ENCODE measurements around the gene IFIT5. TPM values are rescaled to one million over a fixed set of nuclear protein-coding genes. Genes with fewer than 3 reads are reported as not detected.

Gene IFIT5
- total RNA-seq, 4 donors from 2014 or later, result 6.1 to 10.3 (median 7.3) TPM

- no peak for TF ChIP-seq POLR2A (IDR thresholded peaks at IDR 0.05)
- TF ChIP-seq, protein P1, sequence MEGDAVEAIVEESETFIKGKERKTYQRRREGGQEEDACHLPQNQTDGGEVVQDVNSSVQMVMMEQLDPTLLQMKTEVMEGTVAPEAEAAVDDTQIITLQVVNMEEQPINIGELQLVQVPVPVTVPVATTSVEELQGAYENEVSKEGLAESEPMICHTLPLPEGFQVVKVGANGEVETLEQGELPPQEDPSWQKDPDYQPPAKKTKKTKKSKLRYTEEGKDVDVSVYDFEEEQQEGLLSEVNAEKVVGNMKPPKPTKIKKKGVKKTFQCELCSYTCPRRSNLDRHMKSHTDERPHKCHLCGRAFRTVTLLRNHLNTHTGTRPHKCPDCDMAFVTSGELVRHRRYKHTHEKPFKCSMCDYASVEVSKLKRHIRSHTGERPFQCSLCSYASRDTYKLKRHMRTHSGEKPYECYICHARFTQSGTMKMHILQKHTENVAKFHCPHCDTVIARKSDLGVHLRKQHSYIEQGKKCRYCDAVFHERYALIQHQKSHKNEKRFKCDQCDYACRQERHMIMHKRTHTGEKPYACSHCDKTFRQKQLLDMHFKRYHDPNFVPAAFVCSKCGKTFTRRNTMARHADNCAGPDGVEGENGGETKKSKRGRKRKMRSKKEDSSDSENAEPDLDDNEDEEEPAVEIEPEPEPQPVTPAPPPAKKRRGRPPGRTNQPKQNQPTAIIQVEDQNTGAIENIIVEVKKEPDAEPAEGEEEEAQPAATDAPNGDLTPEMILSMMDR (IDR thresholded peaks at IDR 0.05), result no peak
- DNase-seq (ENCODE audit: low spot score in 2 of 2), result no peak
- no peak overlapping the region for H3K4me3 ChIP-seq (ENCODE audit: low read depth, poor library complexity, severe bottlenecking)
- whole genome bisulfite sequencing, 2 donors, result 26 to 29% methylated on average over 3 of the region's 3 CpGs
- intact Hi-C loops (cut with DNase I; ENCODE audit: low total_unique reads), result no loop called here
Observed at GRCh38 chr10:89458291-89458690, 43.9 kb downstream of the IFIT5 start.

GRCh38 chr10:89458784-89459183 is 44.4 kb downstream of the IFIT5 start:
- no peak overlapping the region for H3K4me3 ChIP-seq (ENCODE audit: low read depth, poor library complexity, severe bottlenecking)
- TF ChIP-seq, protein P1 (IDR thresholded peaks at IDR 0.05), result no peak
- no peak for TF ChIP-seq POLR2A (IDR thresholded peaks at IDR 0.05)
- intact Hi-C loops (cut with DNase I; ENCODE audit: low total_unique reads), result no loop called here
- WGBS, 2 donors, result 86 to 89% methylated on average over 1 of the region's 1 CpG
- no peak for DNase-seq (ENCODE audit: low spot score in 2 of 2)

GRCh38 chr10:89463846-89464537 is 49.6 kb downstream of the IFIT5 start:
- H3K4me3 ChIP-seq (ENCODE audit: low read depth, poor library complexity, severe bottlenecking), result no peak overlapping the region
- intact Hi-C loops (cut with DNase I; ENCODE audit: low total_unique reads), result no loop called here
- no peak for DNase-seq (ENCODE audit: low spot score in 2 of 2)
- 87 to 90% methylated on average over 6 of the region's 6 CpGs for WGBS, 2 donors
- no peak for TF ChIP-seq POLR2A (IDR thresholded peaks at IDR 0.05)
- TF ChIP-seq, protein P1 (IDR thresholded peaks at IDR 0.05), result no peak

DNA sequence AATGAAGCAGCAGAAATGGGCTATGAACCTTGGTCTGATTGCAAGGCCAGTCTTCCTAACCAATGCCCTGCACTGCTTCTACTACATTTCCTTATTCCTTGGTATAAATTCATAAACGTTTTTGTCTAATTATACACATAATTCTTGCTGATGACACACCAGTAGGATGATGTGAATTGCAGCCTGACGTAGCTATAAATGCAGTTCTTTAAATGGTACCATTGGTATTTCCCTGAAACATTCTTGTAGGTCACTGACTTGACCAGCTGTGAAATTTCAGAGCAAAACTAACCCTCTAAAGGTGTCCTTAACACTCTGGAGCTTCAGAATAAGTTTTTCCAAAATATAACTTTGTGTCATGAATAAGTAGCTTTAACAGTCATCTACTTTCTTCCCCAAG is 50.8 kb downstream of the IFIT5 start:
- intact Hi-C loops (cut with DNase I; ENCODE audit: low total_unique reads), result no loop called here
- DNase-seq (ENCODE audit: low spot score in 2 of 2), result no peak
- 35 to 62% methylated on average over 2 of the region's 2 CpGs for WGBS, 2 donors
- H3K4me3 ChIP-seq (ENCODE audit: low read depth, poor library complexity, severe bottlenecking), result no peak overlapping the region
- TF ChIP-seq, protein P1 (IDR thresholded peaks at IDR 0.05), result no peak
- no peak for TF ChIP-seq POLR2A (IDR thresholded peaks at IDR 0.05)

- TF ChIP-seq POLR2A (IDR thresholded peaks at IDR 0.05), result no peak
- TF ChIP-seq, protein P1 (IDR thresholded peaks at IDR 0.05), result no peak
- no peak overlapping the region for H3K4me3 ChIP-seq (ENCODE audit: low read depth, poor library complexity, severe bottlenecking)
- intact Hi-C loops (cut with DNase I; ENCODE audit: low total_unique reads), result no loop called here
- DNase-seq (ENCODE audit: low spot score in 2 of 2), result no peak
- 33 to 41% methylated on average over 3 of the region's 3 CpGs for WGBS, 2 donors
Observed at GRCh38 chr10:89466599-89467035, 52.2 kb downstream of the IFIT5 start.
